Ishikawa (cell line): ENCODE results near the gene NBAS.

Experiments used
- EGR1 ChIP-seq: IDR thresholded peaks from 2 replicates; pipeline ENCODE4 v1.6.1; 2012
- RAD21 ChIP-seq: IDR thresholded peaks from 2 replicates; pipeline ENCODE4 v1.6.1; 2012; ENCODE audit warnings: low read depth
- TAF1 ChIP-seq: IDR thresholded peaks from 2 replicates; pipeline ENCODE4 v1.6.1; 2012; ENCODE audit warnings: low read depth, mild to moderate bottlenecking
- TCF12 ChIP-seq: IDR thresholded peaks from 2 replicates; pipeline ENCODE4 v1.6.1; 2012; ENCODE audit warnings: low read depth
- YY1 ChIP-seq: IDR thresholded peaks from 2 replicates; pipeline ENCODE4 v1.6.1; 2012; ENCODE audit warnings: low read depth
- ZBTB7A ChIP-seq: IDR thresholded peaks from 2 replicates; pipeline ENCODE4 v1.6.1; 2012; ENCODE audit warnings: low read depth

GRCh38 chr2:15602393-15602792 is 41.3 kb upstream of the NBAS start:
- no peak for TF ChIP-seq TCF12
- no peak for TF ChIP-seq EGR1
- no peak for TF ChIP-seq ZBTB7A
- TF ChIP-seq TAF1 = no peak
- TF ChIP-seq YY1 = no peak
- TF ChIP-seq RAD21 = no peak
